ENCODE measurements around the gene GPR89A. TPM values are rescaled to one million over a fixed set of nuclear protein-coding genes. Genes with fewer than 3 reads are reported as not detected.
"Not testable (repeated sequence)": the region's sequence is repeated elsewhere in the genome, so short reads cannot be mapped to it uniquely, and the experiment has no call there.

The GPR89A gene
- total RNA-seq, 1 donor from 2014 or later, result 15.3 TPM

- intact Hi-C loops (cut with DNase I); H3K27ac ChIP-seq; H3K27me3 ChIP-seq (ENCODE audit: low read depth); ATAC-seq; H3K36me3 ChIP-seq; H3K9me3 ChIP-seq; H3K4me1 ChIP-seq; DNase-seq; H3K4me3 ChIP-seq: not testable (repeated sequence)
Observed at GRCh38 chr1:145622177-145622576, 14.4 kb downstream of the GPR89A start.

DNA sequence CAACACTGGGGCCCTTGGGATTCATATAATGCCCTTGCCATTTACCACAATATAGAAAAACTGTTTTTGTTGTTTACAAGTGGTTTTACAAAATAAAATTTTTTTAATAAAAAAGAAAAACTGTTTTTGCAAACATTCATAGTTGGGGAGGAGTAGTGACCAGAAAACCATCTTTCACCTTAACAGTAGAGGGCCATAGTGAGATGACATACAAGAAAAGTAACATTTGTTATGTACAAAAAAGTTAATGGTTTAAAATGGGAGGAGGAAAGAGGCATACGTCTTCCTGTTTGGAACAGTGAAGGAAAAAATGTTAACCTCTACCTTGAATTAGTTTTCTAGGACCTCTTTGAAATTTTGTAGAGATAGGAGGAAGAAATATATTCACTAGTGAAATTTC is 28.4 kb downstream of the GPR89A start:
- H3K9me3 ChIP-seq; H3K36me3 ChIP-seq; DNase-seq; H3K27me3 ChIP-seq (ENCODE audit: low read depth); intact Hi-C loops (cut with DNase I); H3K4me1 ChIP-seq; H3K4me3 ChIP-seq; H3K27ac ChIP-seq; ATAC-seq: not testable (repeated sequence)

DNA sequence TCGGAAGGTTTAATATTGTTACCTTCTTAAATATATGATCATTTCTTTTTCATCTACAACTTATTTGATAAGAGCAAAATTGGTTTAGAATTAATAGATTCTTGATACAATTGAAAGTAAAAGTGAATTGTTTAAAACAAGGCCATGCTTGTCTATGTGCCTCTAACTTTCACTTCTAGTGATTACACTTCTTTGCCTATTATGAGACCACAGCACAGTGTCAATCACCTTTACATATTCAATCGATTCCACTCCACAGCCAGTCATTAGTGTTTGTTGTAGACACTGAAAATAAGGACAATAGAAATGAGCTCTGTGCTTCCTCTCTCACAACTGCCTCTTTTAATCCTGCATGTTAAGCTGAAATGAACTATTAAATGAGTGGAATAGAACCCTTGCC is 34.1 kb downstream of the GPR89A start:
- H3K9me3 ChIP-seq; H3K4me3 ChIP-seq; ATAC-seq; intact Hi-C loops (cut with DNase I); H3K27me3 ChIP-seq (ENCODE audit: low read depth); H3K27ac ChIP-seq; H3K4me1 ChIP-seq; H3K36me3 ChIP-seq; DNase-seq: not testable (repeated sequence)

DNA sequence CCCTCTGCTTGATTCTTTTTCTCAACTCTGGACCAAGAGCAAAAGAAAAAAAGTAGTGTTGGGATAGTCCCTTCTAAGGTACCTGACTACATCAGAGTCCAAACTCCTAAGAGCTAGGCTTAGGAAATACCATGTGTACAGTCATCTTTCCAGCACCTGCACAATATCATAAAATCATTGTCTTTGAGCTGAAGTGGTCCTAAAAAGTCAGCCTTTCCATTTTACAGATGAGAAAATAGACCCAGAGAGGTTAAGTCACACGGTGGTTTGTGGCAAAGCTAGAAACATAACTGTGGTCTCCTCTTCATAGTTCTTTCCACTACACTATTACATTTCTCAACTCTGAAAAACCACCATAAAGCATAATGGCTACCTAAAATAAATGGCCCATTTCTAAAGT is 36.2 kb downstream of the GPR89A start:
- intact Hi-C loops (cut with DNase I); ATAC-seq: not testable (repeated sequence)

DNA sequence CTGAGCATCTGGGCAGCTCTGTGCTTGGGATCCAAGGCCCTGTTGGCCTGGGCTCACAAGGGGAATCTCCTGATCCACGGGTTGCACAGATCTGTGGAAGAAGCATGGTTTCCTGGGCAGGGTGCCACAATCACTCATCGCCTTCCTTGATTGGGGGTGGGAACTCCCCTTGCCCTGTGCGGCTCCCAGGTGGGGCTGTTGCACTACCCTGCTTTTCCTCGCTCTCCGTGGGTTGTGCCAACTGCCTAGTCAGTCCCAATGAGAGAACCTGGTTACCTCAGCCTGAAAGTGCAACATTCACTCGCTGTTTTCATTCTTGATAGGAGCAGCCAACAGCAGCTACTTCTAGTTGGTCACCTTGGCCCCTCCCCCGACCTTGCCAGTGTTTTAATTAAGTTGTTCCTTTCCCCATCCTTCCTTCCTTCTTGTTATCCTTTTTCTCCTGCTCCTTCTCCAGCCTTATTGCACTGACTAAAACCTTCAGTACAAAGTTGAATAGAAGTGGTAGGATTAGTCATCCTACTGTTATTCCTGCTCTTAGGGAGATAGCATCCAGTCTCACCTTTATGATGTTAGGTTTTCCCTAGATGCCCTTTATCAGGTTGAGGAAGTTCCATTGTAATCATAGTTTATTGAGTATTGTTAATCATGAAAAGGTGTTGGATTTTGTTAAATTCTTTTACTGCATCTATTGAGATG is 48.6 kb downstream of the GPR89A start:
- H3K36me3 ChIP-seq; H3K4me1 ChIP-seq; H3K27me3 ChIP-seq (ENCODE audit: low read depth); H3K4me3 ChIP-seq; intact Hi-C loops (cut with DNase I); H3K9me3 ChIP-seq; DNase-seq; H3K27ac ChIP-seq; ATAC-seq: not testable (repeated sequence)

More for the DNA sequence above, 36.2 kb downstream of the GPR89A start:
- H3K36me3 ChIP-seq; H3K9me3 ChIP-seq; DNase-seq; H3K27me3 ChIP-seq (ENCODE audit: low read depth); H3K4me3 ChIP-seq; H3K4me1 ChIP-seq; H3K27ac ChIP-seq: not testable (repeated sequence)

GRCh38 chr1:145662502-145662901 is 54.7 kb downstream of the GPR89A start:
- intact Hi-C loops (cut with DNase I); ATAC-seq; H3K4me3 ChIP-seq; H3K27me3 ChIP-seq (ENCODE audit: low read depth); H3K4me1 ChIP-seq; H3K9me3 ChIP-seq; H3K36me3 ChIP-seq; DNase-seq; H3K27ac ChIP-seq: not testable (repeated sequence)

DNA sequence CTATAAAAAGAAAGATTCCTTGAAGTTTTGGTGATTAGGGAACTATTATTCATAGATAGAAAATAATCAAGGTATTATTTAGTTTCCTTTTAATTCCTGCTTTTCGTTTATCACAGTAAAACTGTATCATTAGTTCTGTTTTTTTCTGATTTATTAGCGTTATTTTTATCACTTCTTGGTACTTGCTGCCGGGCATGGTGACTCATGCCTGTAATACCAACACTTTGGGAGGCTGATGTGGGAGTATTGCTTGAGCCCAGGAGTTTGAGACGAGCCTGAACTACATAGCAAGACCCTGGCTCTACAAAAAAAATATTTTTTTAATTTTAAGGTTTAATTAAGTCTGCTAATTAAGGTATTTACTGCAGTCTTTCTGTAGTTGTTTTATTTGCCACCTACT is 57.2 kb downstream of the GPR89A start:
- ATAC-seq; H3K27me3 ChIP-seq (ENCODE audit: low read depth); intact Hi-C loops (cut with DNase I); DNase-seq; H3K9me3 ChIP-seq; H3K27ac ChIP-seq; H3K36me3 ChIP-seq; H3K4me3 ChIP-seq; H3K4me1 ChIP-seq: not testable (repeated sequence)

DNA sequence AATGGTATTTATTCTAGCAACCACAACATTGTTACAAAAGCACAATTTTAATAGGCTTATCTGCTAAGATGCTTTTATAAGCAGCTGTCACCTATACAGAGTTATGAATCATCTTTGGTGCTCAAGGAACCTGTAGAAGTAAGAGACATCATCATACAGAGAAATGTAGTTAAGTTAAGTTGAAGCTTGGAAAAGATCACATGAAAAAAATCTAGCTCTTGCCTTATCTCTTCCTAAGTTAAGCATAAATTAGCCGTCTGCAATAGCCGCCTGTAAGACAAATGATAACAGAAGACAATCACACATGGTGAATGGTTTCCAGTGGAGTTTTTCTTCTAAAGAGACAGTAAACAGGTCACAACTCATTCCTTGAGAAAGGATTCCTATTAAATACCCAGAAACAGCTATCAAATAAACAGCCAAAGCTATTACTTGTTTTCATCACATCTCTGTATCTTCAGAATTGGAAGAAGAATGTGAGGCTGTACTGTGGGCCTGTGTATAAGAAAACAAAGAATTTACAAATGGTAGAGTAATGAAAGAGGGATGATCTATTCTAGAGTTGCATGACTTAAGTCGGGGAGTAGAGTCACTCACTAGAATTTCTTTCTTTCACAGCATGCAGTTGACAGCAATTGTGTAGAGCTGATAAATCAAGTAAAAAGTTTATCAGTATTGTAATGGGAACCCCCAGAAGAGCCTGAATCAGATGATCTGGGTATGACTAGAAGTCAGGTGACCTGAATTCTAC is 63.4 kb downstream of the GPR89A start:
- H3K27me3 ChIP-seq (ENCODE audit: low read depth); intact Hi-C loops (cut with DNase I); ATAC-seq; H3K9me3 ChIP-seq; DNase-seq; H3K4me3 ChIP-seq; H3K4me1 ChIP-seq; H3K27ac ChIP-seq; H3K36me3 ChIP-seq: not testable (repeated sequence)

GRCh38 chr1:145673217-145673616 is 65.4 kb downstream of the GPR89A start:
- H3K9me3 ChIP-seq; H3K27me3 ChIP-seq (ENCODE audit: low read depth); DNase-seq; H3K27ac ChIP-seq; ATAC-seq; H3K4me3 ChIP-seq; H3K36me3 ChIP-seq; H3K4me1 ChIP-seq; intact Hi-C loops (cut with DNase I): not testable (repeated sequence)

DNA sequence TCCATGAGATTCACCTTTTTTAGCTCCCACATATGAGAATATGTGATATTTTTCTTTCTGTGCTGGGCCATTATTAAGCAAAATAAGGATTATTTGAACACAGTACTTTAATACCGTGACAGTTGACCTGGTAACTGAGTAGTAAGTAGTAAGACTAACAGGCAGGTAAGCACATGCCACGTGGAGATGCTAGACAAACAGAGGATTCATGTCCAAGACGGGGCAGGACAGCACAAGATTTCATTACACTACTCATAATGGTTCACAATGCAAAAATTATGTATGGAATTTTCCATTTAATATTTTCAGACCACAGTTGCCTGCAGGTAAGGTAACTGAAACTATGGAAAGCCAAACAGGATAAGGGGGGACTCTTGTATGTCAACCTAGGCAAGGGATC is 77.1 kb downstream of the GPR89A start:
- H3K27me3 ChIP-seq (ENCODE audit: low read depth); H3K4me1 ChIP-seq; DNase-seq; H3K27ac ChIP-seq; ATAC-seq; H3K9me3 ChIP-seq; H3K36me3 ChIP-seq; intact Hi-C loops (cut with DNase I); H3K4me3 ChIP-seq: not testable (repeated sequence)

GRCh38 chr1:145686078-145686477 is 78.3 kb downstream of the GPR89A start:
- H3K4me1 ChIP-seq; DNase-seq; H3K4me3 ChIP-seq; H3K27ac ChIP-seq; H3K36me3 ChIP-seq; intact Hi-C loops (cut with DNase I); H3K27me3 ChIP-seq (ENCODE audit: low read depth); H3K9me3 ChIP-seq: not testable (repeated sequence)
- peak in 1 of 2 donors; percentile 53 for ATAC-seq
